ENCODE data around the gene WNT4. TPM values are rescaled to one million over a fixed set of nuclear protein-coding genes. Genes with fewer than 3 reads are reported as not detected.

The WNT4 gene
- total RNA-seq, 1 experiment from 2014 or later: 0.92 TPM

- in situ Hi-C loops (cut with HindIII; ENCODE audit: low pct_unique_long_range_greater_than_20kb, low sequenced_read_pairs) (no loop called here), intact Hi-C loops (cut with micrococcal nuclease; ENCODE audit: unreplicated experiment) (loop anchor here (10.0 kb wide), 1 partner anchor 136 kb away; no protein-coding TSS in a partner anchor)
- no peaks in the 10 kb centered on the region for H3K36me3 ChIP-seq (ENCODE audit: control insufficient read depth, insufficient read depth, low read length)
- peaks cover 18% of the 10 kb centered on the region for H3K4me1 ChIP-seq (ENCODE audit: control insufficient read depth, insufficient read depth, low read length)
- CTCF ChIA-PET: interaction anchor here (0.8 kb wide), 1 partner anchor 277 kb away, joined by 3 read pairs; no protein-coding TSS in a partner anchor
- TF ChIP-seq TCF7L2 (IDR thresholded peaks at IDR 0.05; ENCODE audit: low read depth, low read length) (no peak), REST (IDR thresholded peaks at IDR 0.05; ENCODE audit: insufficient read depth in 1 of 2, low read depth in 2 of 2, low read length in 1 of 2) (no peak), POLR2AphosphoS5 (IDR thresholded peaks at IDR 0.05; ENCODE audit: low read depth, low read length) (no peak)
- TF ChIP-seq, protein P1, sequence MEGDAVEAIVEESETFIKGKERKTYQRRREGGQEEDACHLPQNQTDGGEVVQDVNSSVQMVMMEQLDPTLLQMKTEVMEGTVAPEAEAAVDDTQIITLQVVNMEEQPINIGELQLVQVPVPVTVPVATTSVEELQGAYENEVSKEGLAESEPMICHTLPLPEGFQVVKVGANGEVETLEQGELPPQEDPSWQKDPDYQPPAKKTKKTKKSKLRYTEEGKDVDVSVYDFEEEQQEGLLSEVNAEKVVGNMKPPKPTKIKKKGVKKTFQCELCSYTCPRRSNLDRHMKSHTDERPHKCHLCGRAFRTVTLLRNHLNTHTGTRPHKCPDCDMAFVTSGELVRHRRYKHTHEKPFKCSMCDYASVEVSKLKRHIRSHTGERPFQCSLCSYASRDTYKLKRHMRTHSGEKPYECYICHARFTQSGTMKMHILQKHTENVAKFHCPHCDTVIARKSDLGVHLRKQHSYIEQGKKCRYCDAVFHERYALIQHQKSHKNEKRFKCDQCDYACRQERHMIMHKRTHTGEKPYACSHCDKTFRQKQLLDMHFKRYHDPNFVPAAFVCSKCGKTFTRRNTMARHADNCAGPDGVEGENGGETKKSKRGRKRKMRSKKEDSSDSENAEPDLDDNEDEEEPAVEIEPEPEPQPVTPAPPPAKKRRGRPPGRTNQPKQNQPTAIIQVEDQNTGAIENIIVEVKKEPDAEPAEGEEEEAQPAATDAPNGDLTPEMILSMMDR (IDR thresholded peaks at IDR 0.05): no peak
- no peak overlapping the region for H3K4me3 ChIP-seq (ENCODE audit: low read depth in 2 of 2, low read length in 2 of 2)
- H3K27me3 ChIP-seq (ENCODE audit: control insufficient read depth, insufficient read depth, low read length): no peaks in the 10 kb centered on the region
- no TSS peak for BruUV-seq (replicated peaks)
- ATAC-seq: no peak
- no peaks in the 10 kb centered on the region for H3K9me3 ChIP-seq (ENCODE audit: control insufficient read depth, insufficient read depth, low read depth, low read length)
- no peak overlapping the region for H3K27ac ChIP-seq (ENCODE audit: low read length)
- POLR2A ChIA-PET: no interaction called here
- DNase-seq (ENCODE audit: low read depth, low spot score): no peak
Measured at GRCh38 chr1:22139066-22139594, 3.8 kb downstream of the WNT4 start.

- peaks cover 35% of the 10 kb centered on the region for H3K4me1 ChIP-seq (ENCODE audit: control insufficient read depth, insufficient read depth, low read length)
- H3K27ac ChIP-seq (ENCODE audit: low read length): no peak overlapping the region
- BruUV-seq (replicated peaks): no TSS peak
- in situ Hi-C loops (cut with HindIII; ENCODE audit: low pct_unique_long_range_greater_than_20kb, low sequenced_read_pairs): no loop called here
- no peak for TF ChIP-seq REST (IDR thresholded peaks at IDR 0.05; ENCODE audit: insufficient read depth in 1 of 2, low read depth in 2 of 2, low read length in 1 of 2)
- TF ChIP-seq TCF7L2 (IDR thresholded peaks at IDR 0.05; ENCODE audit: low read depth, low read length): no peak
- TF ChIP-seq POLR2AphosphoS5 (IDR thresholded peaks at IDR 0.05; ENCODE audit: low read depth, low read length): no peak
- TF ChIP-seq, protein P1 (IDR thresholded peaks at IDR 0.05): no peak
- no peak for TF ChIP-seq SIN3A (IDR thresholded peaks at IDR 0.05; ENCODE audit: borderline replicate concordance, insufficient read depth, low read depth, low read length)
- no peak for DNase-seq (ENCODE audit: low read depth, low spot score)
- no peaks in the 10 kb centered on the region for H3K27me3 ChIP-seq (ENCODE audit: control insufficient read depth, insufficient read depth, low read length)
- intact Hi-C loops (cut with micrococcal nuclease; ENCODE audit: unreplicated experiment): loop anchor here (10.0 kb wide), 1 partner anchor 138 kb away; no protein-coding TSS in a partner anchor
- no peak for ATAC-seq
- H3K9me3 ChIP-seq (ENCODE audit: control insufficient read depth, insufficient read depth, low read depth, low read length): no peaks in the 10 kb centered on the region
- no peaks in the 10 kb centered on the region for H3K36me3 ChIP-seq (ENCODE audit: control insufficient read depth, insufficient read depth, low read length)
- CTCF ChIA-PET: no interaction called here
- POLR2A ChIA-PET: no interaction called here
- H3K4me3 ChIP-seq (ENCODE audit: low read depth in 2 of 2, low read length in 2 of 2): no peak overlapping the region
Measured at GRCh38 chr1:22137004-22137720, 5.7 kb downstream of the WNT4 start.
